D721Med (cell line): ENCODE measurements around the gene PTPRC.

Experiments
- DNase-seq: peaks from one replicate; pipeline ENCODE4 v3.0.0; 2011; ENCODE audit warnings: low spot score; ENCODE audit not compliant: insufficient read length
- FAIRE-seq: peaks from 2 replicates; lab custom pipeline; 2011; peaks lifted over from hg19 to GRCh38; lab: Jason Lieb, UNC
- TF ChIP-seq, protein P1 (sequence below): IDR thresholded peaks from 2 replicates; pipeline ENCODE4 v1.5.1; 2012; ENCODE audit warnings: mild to moderate bottlenecking, control low read depth; ENCODE audit not compliant: insufficient read depth; ENCODE audit errors: missing control alignments

Gene PTPRC

DNA sequence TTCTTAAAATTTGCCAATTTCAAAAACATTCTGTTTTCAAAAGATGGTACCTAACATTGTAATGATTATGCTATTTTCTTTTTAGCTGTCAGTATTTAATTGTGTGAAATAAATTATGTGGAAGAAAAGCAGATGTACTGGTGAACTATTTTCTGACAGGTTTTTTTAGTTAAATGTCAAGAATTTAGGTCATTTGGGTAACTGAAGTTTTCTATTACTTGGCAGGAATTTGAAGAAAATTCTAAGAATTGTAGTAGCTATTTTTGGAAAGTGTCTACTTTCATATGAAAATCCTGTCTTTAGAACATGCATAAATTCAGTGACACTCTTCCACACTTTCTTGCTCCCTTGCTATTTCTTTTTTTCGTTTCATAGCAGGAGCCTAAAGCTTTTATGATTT, 28.5 kb upstream of the PTPRC start:
- TF ChIP-seq, protein P1, sequence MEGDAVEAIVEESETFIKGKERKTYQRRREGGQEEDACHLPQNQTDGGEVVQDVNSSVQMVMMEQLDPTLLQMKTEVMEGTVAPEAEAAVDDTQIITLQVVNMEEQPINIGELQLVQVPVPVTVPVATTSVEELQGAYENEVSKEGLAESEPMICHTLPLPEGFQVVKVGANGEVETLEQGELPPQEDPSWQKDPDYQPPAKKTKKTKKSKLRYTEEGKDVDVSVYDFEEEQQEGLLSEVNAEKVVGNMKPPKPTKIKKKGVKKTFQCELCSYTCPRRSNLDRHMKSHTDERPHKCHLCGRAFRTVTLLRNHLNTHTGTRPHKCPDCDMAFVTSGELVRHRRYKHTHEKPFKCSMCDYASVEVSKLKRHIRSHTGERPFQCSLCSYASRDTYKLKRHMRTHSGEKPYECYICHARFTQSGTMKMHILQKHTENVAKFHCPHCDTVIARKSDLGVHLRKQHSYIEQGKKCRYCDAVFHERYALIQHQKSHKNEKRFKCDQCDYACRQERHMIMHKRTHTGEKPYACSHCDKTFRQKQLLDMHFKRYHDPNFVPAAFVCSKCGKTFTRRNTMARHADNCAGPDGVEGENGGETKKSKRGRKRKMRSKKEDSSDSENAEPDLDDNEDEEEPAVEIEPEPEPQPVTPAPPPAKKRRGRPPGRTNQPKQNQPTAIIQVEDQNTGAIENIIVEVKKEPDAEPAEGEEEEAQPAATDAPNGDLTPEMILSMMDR, result no peak
- peak; percentile 64 for FAIRE-seq

GRCh38 chr1:198611219-198611618, 27.6 kb upstream of the PTPRC start:
- TF ChIP-seq, protein P1, result no peak
- no peak for FAIRE-seq
- no peak for DNase-seq

More for the DNA sequence above, 28.5 kb upstream of the PTPRC start:
- no peak for DNase-seq

DNA sequence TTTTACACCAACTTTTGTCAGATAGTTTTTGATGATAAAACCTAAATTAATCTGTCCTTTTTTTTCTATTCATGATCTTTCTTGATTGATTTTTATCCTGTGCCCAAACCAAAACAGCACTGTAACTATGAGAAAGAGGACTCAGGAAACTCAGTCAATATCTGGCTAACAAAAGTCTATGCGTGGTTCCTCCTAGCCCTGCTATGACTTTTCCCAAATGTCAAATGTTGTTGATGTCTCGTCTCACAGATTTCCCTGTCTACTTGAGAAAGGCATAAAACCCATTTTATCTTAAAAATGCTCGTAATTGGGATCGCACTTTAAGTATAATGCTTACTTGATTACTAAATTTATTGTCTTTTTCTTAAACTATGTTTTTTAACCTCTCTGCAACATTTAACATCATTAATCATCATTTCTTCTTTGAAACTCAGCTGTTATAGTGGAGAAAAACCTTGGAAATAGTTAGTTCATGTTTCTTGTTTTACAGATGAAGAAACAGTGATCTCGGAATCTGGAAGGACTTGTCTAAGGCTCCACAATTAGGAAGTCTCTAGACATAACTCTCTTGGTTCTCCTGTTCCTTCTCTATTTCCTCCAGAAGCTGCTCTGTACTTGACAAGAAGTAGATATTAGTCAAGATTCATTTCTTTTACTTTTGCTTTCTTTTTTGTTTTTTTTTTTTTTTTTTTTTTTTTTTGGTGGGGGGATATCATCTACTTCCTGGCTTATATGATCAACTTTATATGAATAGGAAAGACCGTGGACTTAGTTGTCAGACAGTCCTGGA, 26.2 kb upstream of the PTPRC start:
- TF ChIP-seq, protein P1, result no peak
- DNase-seq (no peak), FAIRE-seq (peak; percentile 48)

DNA sequence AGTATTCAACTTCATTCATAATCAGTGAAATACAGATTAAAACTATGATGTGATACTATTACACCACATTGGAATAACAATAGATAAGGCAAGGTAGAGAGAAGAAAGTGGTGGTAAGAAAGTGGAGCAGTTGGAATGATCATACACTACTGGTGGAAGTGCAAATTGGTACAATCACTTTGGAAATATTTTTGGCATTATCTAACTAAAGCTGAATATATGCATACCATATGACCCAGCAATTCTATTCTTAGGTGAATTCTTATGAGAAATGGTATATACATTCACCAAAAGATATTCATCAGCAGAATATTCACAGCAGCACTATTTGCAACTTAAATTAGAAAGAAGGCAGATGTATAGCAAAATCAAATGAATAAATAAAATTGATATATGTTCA, 21.4 kb upstream of the PTPRC start:
- DNase-seq (no peak), FAIRE-seq (peak; percentile 76)
- TF ChIP-seq, protein P1, result no peak

DNA sequence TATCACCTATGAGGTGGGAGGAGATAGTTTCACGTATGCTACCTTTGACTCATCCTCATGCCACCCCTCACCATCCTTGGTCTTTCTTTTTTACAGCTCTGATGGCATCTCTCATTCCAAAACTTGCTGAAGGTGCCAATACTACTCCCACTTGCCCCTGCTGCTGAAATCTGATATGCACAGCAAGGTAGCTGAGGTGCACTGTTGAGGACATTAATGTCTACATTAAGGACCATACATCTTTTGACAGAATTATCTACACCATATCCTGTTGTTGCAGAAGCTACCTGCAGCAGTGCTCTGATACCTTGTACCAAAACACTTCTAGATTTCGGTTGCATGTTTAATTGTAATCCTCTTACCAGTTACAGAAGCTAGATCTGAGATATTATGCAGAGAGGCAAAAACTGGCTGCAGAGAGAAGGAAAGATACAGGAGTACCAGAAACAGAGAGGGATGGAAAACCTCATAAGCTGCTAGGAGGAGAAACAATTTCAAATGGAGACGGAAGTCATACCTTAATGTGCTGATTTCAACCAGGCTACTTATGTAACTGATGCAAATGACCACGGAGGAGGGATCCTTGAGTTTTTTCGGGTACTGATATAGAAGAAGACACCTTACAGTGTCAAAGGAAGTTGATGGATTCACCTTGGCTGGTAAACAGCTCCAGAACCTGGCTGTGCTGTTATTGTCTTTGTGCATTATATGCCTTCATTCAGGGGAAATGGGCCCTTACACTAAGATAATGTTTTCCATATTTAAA, 19.3 kb upstream of the PTPRC start:
- TF ChIP-seq, protein P1, result no peak
- DNase-seq (no peak), FAIRE-seq (no peak)

GRCh38 chr1:198620218-198620617, 18.6 kb upstream of the PTPRC start:
- TF ChIP-seq, protein P1, result no peak
- FAIRE-seq (no peak), DNase-seq (no peak)
